Erythroblast (primary cell): Measurements from ENCODE around the gene ZNF524.
A peak's percentile ranks its signal among the peaks of the same experiment; 100 is the strongest.

Experiments
- DNase-seq, 2 experiments: peaks; one replicate each; lab custom pipeline; 2025; lab: John Stamatoyannopoulos, UW
- GATA1 ChIP-seq: IDR thresholded peaks from 2 replicates; pipeline ENCODE4 v1.6.1; 2011; ENCODE audit warnings: low read depth, mild to moderate bottlenecking, control low read depth, low read length, moderate library complexity
- POLR2A ChIP-seq: IDR thresholded peaks from 2 replicates; pipeline ENCODE4 v1.6.1; 2011; ENCODE audit warnings: mild to moderate bottlenecking, low read length

Gene ZNF524

DNA sequence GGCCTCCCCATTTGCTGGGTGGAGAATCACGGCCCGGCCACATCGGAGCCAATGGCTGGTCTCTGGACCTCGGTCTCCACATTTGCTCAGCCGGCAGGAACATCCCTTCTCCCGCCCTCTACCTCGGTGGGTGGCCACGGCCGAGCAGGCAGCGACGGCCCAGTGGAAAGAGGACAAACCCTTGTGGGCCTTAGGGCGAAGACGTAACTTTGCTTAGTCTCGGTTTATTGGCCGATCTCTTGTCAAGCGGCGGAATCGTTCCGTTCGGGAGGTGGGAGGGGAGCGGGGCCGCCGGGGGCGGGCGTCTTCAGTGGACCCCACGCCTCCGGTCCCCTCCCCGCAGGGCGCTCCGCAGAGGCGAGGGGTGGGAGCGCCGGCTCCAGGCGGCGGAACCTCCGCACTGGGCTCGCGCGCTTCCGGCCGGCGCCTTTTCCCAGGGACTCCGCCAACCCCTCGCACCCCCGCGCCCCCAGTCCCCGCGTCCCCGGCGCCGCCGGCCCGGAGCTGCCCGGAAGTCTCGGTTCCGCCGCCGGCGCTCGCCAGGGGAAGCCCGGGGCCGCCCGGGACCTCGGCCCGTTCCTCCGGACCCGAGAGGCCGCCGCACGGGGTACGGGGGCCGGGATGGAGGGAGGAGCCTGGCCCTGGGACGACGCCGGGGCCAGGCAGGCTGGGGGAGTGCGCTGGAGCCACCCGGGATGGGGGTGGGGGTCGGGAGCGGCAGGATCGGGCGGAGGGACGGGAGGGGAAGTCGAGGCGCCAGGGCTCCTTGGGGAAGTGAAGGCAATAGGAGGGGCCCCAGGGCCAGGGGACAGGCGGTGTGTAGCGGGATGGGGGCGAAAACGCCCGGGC lies 40.7 kb downstream of the ZNF524 start, which contains the start of gene ZNF580:
Gene ZNF580, plus strand, starts transcription at position 426 of the 849 bp plus-strand sequence. CDS start 1,507 bp downstream, outside the sequence.
- no peak for TF ChIP-seq GATA1
- TF ChIP-seq POLR2A, result peak; percentile 18
- peak; percentile 77 to 81 for DNase-seq

DNA sequence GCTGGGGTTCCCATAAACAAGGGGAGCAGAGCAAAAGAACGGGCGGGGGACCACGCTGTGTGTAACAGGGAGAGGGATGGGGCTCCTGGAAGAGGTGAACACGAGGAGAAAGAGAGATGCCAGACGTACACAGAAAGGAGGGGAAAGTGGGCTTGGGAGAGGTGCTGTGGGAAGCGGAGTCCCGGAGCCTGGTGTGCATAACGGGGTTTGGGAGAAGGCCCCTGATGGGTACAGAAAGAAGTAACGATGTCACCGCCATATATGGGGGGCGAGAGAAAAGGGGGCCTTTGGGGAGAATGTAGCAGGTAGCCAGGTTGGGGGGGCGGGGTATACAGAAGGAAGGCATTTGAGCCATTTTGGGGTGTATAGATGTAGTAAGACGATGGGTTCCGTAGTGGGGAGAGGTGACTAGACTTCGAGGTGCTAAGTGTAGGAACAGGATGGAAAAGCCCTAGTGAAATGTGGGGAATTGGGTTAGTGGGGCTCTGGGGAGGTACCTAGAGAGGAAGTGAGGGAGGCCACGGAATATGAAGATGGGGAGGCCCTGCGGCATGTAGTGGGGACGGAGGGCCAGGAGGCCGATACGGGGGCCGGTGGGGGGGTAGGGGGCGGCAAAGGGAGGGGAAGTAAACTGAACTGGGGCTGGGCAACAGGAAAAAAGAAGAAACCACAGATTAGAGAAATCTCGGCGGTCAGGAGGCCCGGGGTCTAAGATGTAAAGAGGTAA lies 41.5 kb downstream of the ZNF524 start:
- TF ChIP-seq POLR2A (no peak), GATA1 (no peak)
- DNase-seq, result peak in 1 of 2 experiments; percentile 55

DNA sequence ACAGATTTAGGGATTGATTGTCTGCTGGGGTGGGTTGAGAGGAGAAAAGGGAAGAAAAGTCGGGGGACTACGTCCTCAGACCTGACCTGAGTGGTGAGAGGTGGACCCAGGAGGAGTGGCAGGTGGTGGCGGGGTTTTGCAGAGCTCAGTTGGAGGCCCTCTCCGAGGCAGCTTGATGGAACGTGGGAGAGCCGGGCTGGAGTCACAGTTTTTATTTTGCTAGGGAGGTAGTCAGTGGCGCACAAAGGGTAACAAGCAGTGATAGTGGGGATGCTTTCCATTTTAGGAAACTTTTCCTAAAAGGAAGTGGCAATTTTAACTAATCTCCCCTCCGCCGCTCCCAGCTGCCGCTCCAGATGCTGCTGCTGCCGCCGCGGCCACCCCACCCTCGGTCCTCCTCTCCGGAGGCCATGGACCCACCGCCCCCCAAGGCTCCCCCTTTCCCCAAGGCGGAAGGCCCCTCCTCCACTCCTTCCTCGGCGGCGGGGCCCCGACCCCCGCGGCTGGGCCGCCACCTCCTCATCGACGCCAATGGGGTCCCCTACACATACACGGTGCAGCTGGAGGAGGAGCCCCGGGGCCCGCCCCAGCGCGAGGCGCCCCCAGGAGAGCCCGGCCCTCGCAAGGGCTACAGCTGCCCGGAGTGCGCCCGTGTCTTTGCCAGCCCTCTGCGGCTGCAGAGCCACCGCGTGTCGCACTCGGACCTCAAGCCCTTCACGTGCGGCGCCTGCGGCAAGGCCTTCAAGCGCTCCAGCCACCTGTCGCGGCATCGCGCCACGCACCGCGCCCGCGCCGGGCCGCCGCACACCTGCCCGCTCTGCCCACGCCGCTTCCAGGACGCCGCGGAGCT lies 42.3 kb downstream of the ZNF524 start:
- peak; percentile 47 to 56 for DNase-seq
- TF ChIP-seq POLR2A (no peak), GATA1 (no peak)

- DNase-seq, result peak; percentile 84 to 89
- TF ChIP-seq GATA1 (no peak), POLR2A (peak; percentile 70)
Measured at GRCh38 chr19:55643003-55643886, 43.2 kb downstream of the ZNF524 start, which contains the start of gene ZNF581. TSS of gene ZNF581 (plus strand) at chr19:55643649. CDS start at chr19:55644572, 923 bp downstream.

DNA sequence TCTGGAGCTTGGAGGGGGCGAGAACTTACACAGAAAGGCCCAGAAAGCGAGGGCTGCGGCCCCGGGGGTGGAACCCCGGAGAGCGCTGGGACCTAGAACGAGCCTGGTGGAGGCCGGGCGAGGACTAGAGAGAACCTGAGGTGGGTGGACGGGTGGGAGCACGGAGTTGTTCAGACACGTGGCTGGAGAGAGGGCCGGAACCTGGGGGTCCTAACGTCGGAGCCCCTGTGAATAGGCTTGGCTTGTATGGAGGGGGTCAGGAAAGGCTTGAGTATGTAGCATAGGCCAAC lies 43.7 kb downstream of the ZNF524 start:
- TF ChIP-seq GATA1, result no peak
- no peak for TF ChIP-seq POLR2A
- peak; percentile 58 to 66 for DNase-seq

- TF ChIP-seq POLR2A (no peak), GATA1 (no peak)
- no peak for DNase-seq
Measured at GRCh38 chr19:55644191-55644833, 44.2 kb downstream of the ZNF524 start.

GRCh38 chr19:55644842-55645511 lies 44.9 kb downstream of the ZNF524 start:
- TF ChIP-seq GATA1 (no peak), POLR2A (no peak)
- no peak for DNase-seq

- no peak for DNase-seq
- TF ChIP-seq GATA1, result no peak
- TF ChIP-seq POLR2A, result no peak
Measured at GRCh38 chr19:55645512-55645881, 45.4 kb downstream of the ZNF524 start.

DNA sequence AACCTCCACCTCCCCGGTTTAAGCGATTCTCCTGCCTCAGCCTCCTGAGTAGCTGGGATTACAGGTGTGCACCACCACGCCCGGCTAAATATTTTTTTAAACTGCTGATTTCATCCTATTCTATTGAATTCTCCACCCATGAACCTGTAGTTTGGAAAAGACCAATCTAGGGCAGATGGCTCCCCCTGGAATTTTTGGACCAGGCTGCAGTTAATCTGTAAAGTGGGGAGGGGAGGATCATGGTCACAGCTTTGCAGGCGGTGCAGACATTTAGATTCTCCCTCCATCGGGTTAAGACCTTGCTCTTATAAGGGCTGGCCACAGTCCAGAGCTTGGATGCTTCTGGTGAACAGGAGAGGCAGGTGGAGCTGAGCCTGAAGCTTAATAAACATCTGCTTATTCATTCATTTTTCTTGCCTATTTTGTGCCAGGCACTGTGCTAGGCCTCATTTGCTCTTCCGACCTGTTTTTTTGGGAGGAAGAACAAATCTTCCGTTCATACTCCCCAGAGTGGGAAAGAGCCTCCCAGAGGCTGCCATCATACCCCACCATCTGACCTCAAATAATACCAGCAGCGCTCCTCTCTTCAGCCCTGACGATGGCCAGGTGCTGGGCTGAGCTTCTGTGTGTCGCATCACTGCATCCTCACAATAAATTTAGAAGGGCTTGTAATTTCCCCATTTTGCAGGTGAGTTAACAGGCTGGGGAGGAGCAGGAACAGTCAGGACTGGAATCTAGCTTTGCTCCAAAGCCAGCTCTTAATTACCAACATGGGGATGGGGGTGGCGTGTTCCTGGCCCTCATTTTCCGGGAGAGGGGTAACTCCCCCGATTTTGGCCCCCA lies 47.0 kb downstream of the ZNF524 start:
- no peak for TF ChIP-seq POLR2A
- no peak for TF ChIP-seq GATA1
- DNase-seq, result no peak

- peak; percentile 58 to 68 for DNase-seq
- TF ChIP-seq POLR2A (no peak), GATA1 (no peak)
Measured at GRCh38 chr19:55647732-55648584, 47.9 kb downstream of the ZNF524 start, which contains the start of gene CCDC106. TSS of gene CCDC106 (plus strand) at chr19:55648212. CDS start at chr19:55649047, 835 bp downstream.
